Ovary (tissue), 3 donors: ENCODE data around the gene RBFOX2.

Experiments
- CTCF ChIP-seq, 3 donors: fragments of 450-650 bp in 2 of 3; fragments of 200-600 bp in 1 of 3; IDR thresholded peaks; one replicate each; pipeline versions ENCODE4 v1.5.1 to v1.8.0; 2016 to 2022; ENCODE audit warnings: antibody characterized with exemption in 3 of 3, mild to moderate bottlenecking in 1 of 3
- POLR2A ChIP-seq: fragments of 450-650 bp; IDR thresholded peaks from one replicate; pipeline ENCODE4 v1.6.1; 2017; ENCODE audit warnings: antibody characterized with exemption, mild to moderate bottlenecking, moderate library complexity
- donor health status: DM: no; HTN: no; CAD: no.

GRCh38 chr22:35819421-35819820 is 209.2 kb downstream of the RBFOX2 start:
- TF ChIP-seq CTCF (IDR thresholded peaks at IDR 0.05) (no peak), POLR2A (no peak)
